SK-N-MC (cell line): ENCODE results near the gene DNAH12.

Experiments used
- DNase-seq: peaks from one replicate; pipeline ENCODE4 v3.0.0-alpha.2; 2011; ENCODE audit warnings: low read depth, low spot score
- H3K27ac ChIP-seq: fragments of 200-600 bp; sonication (generic); 2 replicates; pipeline ENCODE4 v1.5.1; 2016; ENCODE audit warnings: mixed run types
- H3K36me3 ChIP-seq: fragments of 200-600 bp; sonication (generic); 2 replicates; pipeline ENCODE4 v1.6.1; 2017; ENCODE audit warnings: antibody characterized with exemption, low read length, mixed read lengths; ENCODE audit not compliant: insufficient read depth
- H3K4me3 ChIP-seq: fragments of 200-600 bp; sonication (generic); 2 replicates; pipeline ENCODE4 v1.5.1; 2016
- H3K9ac ChIP-seq: fragments of 200-600 bp; sonication (generic); 2 replicates; pipeline ENCODE4 v1.8.0; 2017; ENCODE audit warnings: mixed run types, mixed read lengths; ENCODE audit not compliant: insufficient read length
- H3K9me3 ChIP-seq: fragments of 200-600 bp; sonication (generic); 2 replicates; pipeline ENCODE4 v1.6.1; 2017; ENCODE audit warnings: low read depth, mild to moderate bottlenecking, antibody characterized with exemption, low read length, moderate library complexity, mixed read lengths
- EZH2 ChIP-seq: fragments of 200-600 bp; sonication (generic); IDR thresholded peaks from one replicate; pipeline ENCODE4 v1.6.1; 2017; ENCODE audit warnings: antibody characterized with exemption
- FOXP2 ChIP-seq: optimal IDR thresholded peaks from 2 replicates; pipeline ENCODE3; 2011; ENCODE audit warnings: mild to moderate bottlenecking, moderate library complexity; ENCODE audit not compliant: insufficient read depth; ENCODE audit errors: extremely low read length, control extremely low read depth
- POLR2AphosphoS5 ChIP-seq: IDR thresholded peaks from 2 replicates; pipeline ENCODE4 v1.6.1; 2012; ENCODE audit warnings: mild to moderate bottlenecking, low read depth, low read length, borderline replicate concordance

The DNAH12 gene

DNA sequence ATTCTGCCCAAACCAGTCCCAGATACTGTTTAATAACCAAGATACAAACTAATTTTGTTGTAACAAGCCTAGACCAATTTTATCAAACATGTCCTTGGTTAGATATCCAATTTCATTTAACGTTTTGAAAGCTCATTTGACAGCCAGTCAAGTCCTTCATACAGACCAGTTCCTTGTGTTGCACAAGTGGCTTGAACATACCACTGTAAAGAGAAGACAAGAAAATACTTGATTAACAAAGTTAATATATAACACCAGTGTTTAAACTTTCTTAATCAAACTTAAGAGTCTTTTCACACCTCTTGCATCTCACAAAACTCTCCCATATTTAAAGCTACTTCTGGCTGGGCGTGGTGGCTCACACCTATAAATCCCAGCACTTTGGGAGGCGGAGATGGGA is 28.0 kb upstream of the DNAH12 start:
- H3K9me3 ChIP-seq = no peaks in the 10 kb centered on the region
- no peak overlapping the region for H3K4me3 ChIP-seq
- DNase-seq = no peak
- no peak for TF ChIP-seq POLR2AphosphoS5
- no peak overlapping the region for H3K9ac ChIP-seq
- H3K36me3 ChIP-seq = peaks cover 10% of the 10 kb centered on the region
- no peak overlapping the region for H3K27ac ChIP-seq

DNA sequence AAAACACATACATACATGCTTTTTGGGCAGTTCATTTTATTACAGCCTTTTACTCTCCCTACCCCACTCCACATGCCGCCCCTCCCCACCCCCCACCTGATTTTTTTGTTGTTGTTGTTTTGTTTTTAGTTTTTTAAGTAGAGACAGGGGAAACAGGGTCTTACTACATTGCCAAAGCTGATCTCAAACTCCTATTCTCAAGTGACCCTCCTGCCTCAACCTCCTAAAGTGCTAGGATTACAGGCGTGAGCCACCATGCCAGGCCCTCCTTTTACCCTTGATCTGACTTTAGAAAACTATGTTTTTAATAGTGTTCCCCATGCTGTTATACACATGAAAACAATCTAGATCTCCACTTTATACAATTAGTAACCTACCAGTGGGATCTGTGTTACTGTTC is 26.7 kb upstream of the DNAH12 start:
- no peaks in the 10 kb centered on the region for H3K9me3 ChIP-seq
- H3K9ac ChIP-seq = no peak overlapping the region
- peaks cover 10% of the 10 kb centered on the region for H3K36me3 ChIP-seq
- H3K4me3 ChIP-seq = no peak overlapping the region
- H3K27ac ChIP-seq = no peak overlapping the region
- no peak for TF ChIP-seq POLR2AphosphoS5
- TF ChIP-seq EZH2 = no peak
- no peak for TF ChIP-seq FOXP2
- DNase-seq = no peak

DNA sequence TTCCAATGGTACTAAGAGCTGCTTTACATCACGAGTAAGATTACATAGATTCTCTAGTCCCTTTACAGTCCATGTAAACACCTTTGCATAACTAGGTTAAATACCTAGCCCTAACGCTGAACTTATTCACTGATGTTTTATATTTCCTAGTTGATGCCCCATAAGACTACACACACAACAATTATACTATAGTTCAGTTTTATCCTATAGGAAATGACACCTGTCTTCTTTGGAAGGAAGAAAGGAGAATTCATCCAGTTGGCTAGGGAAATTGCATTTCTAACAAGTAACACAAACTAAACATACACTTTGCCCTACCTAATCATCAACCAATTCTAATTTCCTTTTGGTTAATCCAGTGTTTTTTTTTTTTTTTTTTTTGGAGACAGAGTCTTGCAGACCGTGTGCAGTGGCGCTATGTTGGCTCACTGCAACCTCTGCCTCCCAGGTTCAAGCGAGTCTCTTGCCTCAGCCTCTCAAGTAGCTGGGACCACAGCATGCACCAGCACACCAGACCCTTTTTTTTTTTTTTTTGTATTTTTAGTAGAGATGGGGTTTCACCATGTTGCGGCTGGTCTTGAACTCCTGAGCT is 25.8 kb upstream of the DNAH12 start:
- no peak for DNase-seq
- H3K27ac ChIP-seq = no peak overlapping the region
- H3K36me3 ChIP-seq = peaks cover 4% of the 10 kb centered on the region
- TF ChIP-seq FOXP2 = no peak
- no peak for TF ChIP-seq POLR2AphosphoS5
- no peak for TF ChIP-seq EZH2
- H3K4me3 ChIP-seq = no peak overlapping the region
- no peak overlapping the region for H3K9ac ChIP-seq
- no peaks in the 10 kb centered on the region for H3K9me3 ChIP-seq

DNA sequence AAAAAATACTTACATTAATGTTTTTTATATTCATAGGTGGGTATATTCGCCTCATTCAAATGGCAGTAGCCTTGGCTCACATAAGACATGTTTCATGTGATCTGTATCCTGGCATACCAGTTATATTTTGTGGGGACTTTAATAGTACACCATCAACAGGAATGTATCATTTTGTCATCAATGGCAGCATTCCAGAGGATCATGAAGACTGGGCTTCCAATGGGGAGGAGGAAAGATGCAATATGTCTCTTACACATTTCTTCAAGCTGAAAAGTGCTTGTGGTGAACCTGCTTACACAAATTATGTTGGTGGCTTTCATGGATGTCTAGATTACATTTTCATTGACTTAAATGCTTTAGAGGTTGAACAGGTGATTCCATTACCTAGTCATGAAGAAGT is 15.4 kb upstream of the DNAH12 start:
- H3K4me3 ChIP-seq = no peak overlapping the region
- no peak overlapping the region for H3K27ac ChIP-seq
- DNase-seq = no peak
- peaks cover 8% of the 10 kb centered on the region; the same call in 1 of the 2 replicates for H3K36me3 ChIP-seq
- no peak for TF ChIP-seq POLR2AphosphoS5
- TF ChIP-seq FOXP2 = no peak
- TF ChIP-seq EZH2 = no peak
- no peak overlapping the region for H3K9ac ChIP-seq
- H3K9me3 ChIP-seq = no peaks in the 10 kb centered on the region

DNA sequence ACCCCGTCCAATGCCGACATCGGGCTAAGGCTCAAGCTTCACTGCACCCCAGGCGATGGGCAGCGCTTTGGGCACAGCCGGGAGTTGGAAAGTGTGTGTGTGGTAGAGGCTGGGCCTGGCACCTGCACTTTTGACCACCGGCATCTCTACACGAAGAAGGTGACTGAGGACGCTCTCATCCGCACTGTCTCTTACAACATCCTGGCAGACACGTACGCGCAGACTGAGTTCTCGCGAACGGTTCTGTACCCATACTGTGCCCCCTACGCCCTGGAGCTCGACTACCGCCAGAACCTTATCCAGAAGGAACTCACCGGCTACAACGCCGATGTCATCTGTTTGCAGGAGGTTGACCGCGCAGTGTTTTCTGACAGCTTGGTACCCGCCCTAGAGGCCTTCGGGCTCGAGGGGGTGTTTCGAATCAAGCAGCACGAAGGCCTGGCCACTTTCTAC is 13.0 kb upstream of the DNAH12 start:
- Histone ChIP-seq H3K9me3 (no peaks in the 10 kb centered on the region), H3K9ac (peak overlapping the region; percentile 89), H3K27ac (no peak overlapping the region), H3K4me3 (peak overlapping the region; percentile 87), H3K36me3 (peaks cover 8% of the 10 kb centered on the region; the same call in 1 of the 2 replicates)
- DNase-seq = no peak
- TF ChIP-seq POLR2AphosphoS5 = no peak

DNA sequence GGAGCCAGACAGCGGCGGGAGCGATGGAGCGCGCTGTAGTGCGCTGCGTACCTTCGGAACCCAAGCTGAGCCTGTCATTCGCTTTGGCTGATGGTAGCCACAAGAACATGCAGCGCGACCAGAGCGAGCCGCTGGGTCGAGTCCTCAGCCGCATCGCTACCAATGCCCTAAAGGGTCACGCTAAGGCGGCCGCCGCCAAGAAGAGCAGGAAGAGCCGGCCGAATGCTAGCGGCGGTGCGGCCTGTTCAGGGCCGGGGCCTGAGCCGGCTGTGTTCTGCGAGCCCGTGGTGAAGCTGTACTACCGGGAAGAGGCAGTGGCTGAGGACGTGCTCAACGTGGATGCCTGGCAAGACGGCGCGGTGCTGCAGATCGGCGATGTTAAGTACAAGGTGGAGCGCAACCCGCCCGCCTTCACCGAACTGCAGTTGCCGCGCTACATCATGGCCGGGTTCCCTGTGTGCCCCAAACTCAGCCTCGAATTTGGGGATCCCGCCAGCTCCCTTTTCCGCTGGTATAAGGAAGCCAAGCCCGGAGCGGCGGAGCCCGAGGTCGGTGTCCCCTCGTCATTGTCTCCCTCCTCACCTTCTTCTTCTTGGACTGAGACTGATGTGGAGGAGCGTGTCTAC is 12.4 kb upstream of the DNAH12 start:
- no peaks in the 10 kb centered on the region for H3K9me3 ChIP-seq
- H3K4me3 ChIP-seq = peak overlapping the region; percentile 87
- DNase-seq = no peak
- H3K27ac ChIP-seq = no peak overlapping the region
- peak overlapping the region; percentile 89 for H3K9ac ChIP-seq
- H3K36me3 ChIP-seq = peaks cover 8% of the 10 kb centered on the region; the same call in 1 of the 2 replicates
- TF ChIP-seq FOXP2 = no peak
- TF ChIP-seq EZH2 = no peak
- TF ChIP-seq POLR2AphosphoS5 = no peak

DNA sequence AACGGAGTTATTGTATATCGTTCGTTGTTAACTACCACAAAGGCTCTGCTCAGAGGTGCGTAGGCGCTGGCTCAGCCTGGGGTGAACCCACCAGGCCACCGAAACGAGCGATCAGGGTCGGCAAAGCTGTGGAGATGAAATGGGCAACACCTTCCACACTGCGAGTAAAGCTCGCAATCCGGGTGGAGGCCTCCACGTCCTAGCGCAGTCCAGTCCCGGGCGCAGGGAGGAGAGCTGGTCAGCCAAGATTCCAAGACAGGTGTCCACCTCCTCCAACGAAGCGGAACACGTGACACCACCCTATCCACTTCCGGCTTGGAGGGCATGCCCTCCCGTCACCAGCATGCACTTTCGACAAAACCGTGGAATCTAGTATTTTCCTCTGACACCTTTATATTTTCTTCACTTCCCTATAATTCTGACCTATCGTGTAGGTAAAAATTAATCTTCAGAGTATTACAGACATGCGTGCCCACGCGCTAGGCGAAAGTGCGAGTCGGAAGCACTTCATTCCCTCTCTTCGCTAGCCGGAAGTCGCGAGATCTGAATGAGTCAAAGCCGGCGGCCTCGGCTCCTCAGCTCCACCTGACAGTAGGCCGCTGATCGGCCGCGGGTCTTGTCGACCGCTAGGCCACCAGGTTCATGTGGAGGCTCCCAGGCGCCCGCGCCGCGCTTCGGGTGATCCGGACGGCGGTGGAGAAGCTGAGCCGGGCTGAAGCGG is 11.8 kb upstream of the DNAH12 start, which contains the start of gene PDE12:
Gene PDE12 (plus strand): TSS at position 537 of the 721 bp plus-strand sequence. CDS start 106 bp downstream, at position 643.
- DNase-seq = peak; percentile 37
- Histone ChIP-seq H3K9ac (peak within 1 kb of the TSS; percentile 89), H3K4me3 (peak within 1 kb of the TSS; percentile 87), H3K9me3 (no peaks in the 10 kb centered on the region), H3K36me3 (peaks cover 6% of the 10 kb centered on the region; the same call in 1 of the 2 replicates), H3K27ac (peak within 1 kb of the TSS; percentile 91)
- TF ChIP-seq POLR2AphosphoS5 = peak; percentile 48; the same call in 1 of the 2 replicates
- no peak for TF ChIP-seq FOXP2

DNA sequence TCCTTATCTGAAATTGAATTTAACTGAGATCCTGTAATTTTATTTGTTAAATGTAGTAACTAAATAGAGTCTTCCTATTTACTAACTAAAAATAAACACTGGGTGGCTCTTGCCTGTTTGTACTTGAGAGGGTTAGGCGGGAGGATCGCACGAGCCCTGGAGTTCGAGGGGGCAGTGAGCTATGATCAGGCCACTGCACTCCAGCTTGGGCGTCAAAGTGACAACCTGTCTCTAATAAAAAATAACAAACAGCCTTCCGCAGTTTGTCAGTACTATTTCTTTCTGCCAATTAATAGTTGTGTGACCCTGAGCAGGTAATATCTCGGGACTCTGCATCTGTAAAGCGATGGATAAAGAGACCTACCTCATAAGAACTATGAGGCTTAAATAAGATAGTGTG is 11.2 kb upstream of the DNAH12 start:
- Histone ChIP-seq H3K27ac (no peak overlapping the region), H3K9ac (peak overlapping the region; percentile 89), H3K36me3 (peaks cover 3% of the 10 kb centered on the region; the same call in 1 of the 2 replicates), H3K9me3 (no peaks in the 10 kb centered on the region), H3K4me3 (peak overlapping the region; percentile 87)
- no peak for DNase-seq
- TF ChIP-seq EZH2 (no peak), FOXP2 (no peak)
